ENCODE measurements around the gene MTTP. TPM values are rescaled to one million over a fixed set of nuclear protein-coding genes. Genes with fewer than 3 reads are reported as not detected.

The MTTP gene
- total and polyA plus RNA-seq, 2 experiments from 2014 or later: not detected

DNA sequence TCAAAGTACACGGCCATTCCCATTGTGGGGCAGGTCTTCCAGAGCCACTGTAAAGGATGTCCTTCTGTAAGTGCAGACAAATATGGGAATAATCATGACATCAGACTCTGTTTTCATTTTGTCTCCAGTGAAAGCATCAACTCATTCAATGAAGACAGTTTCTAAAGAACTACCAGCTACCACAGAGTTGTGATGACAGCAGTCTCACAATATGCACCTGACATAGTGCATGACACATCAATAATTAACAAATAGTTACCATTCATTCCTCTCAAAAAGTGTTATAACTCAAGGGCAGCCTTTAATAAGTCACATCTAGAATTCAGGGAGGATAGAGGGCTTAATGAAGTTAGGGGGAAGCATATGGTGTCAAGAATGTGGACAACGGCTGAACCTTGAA lies 20.2 kb downstream of the MTTP start:
- H3K4me1 ChIP-seq (ENCODE audit: insufficient read depth): no peaks in the 10 kb centered on the region
- no peaks in the 10 kb centered on the region for H3K9me3 ChIP-seq (ENCODE audit: low read depth)
- H3K79me2 ChIP-seq (ENCODE audit: insufficient read depth): no peaks in the 10 kb centered on the region
- H3K36me3 ChIP-seq (ENCODE audit: low read depth): no peaks in the 10 kb centered on the region
- no peaks in the 10 kb centered on the region for H3F3A ChIP-seq (ENCODE audit: insufficient read depth)
- DNase-seq: no peak
- H3K27me3 ChIP-seq (replicated peaks; ENCODE audit: insufficient read depth): no peaks in the 10 kb centered on the region
- H2AFZ ChIP-seq: no peak overlapping the region
- in situ Hi-C loops (cut with MboI): no loop called here
- WGBS, 2 experiments (ENCODE audit: low coverage in 1 of 2, low lambda C conversion rate in 2 of 2, missing lambda C conversion rate in 2 of 2): 60 to 69% methylated on average over 2 of the region's 2 CpGs
- no peaks in the 10 kb centered on the region for H3K9me2 ChIP-seq (ENCODE audit: insufficient read depth)
- no peak overlapping the region for H3K4me3 ChIP-seq
- no peak overlapping the region for H3K9ac ChIP-seq
- no peak overlapping the region for H3K27ac ChIP-seq
- H4K20me1 ChIP-seq (ENCODE audit: insufficient read depth): no peaks in the 10 kb centered on the region
- no peak for TF ChIP-seq EZH2phosphoT487 (IDR thresholded peaks at IDR 0.05; ENCODE audit: insufficient read depth, low read depth)
- no peak for TF ChIP-seq EZH2 (IDR thresholded peaks at IDR 0.05; ENCODE audit: insufficient read depth, poor library complexity, severe bottlenecking)
- H3K4me2 ChIP-seq (ENCODE audit: unreplicated experiment): no peak overlapping the region

DNA sequence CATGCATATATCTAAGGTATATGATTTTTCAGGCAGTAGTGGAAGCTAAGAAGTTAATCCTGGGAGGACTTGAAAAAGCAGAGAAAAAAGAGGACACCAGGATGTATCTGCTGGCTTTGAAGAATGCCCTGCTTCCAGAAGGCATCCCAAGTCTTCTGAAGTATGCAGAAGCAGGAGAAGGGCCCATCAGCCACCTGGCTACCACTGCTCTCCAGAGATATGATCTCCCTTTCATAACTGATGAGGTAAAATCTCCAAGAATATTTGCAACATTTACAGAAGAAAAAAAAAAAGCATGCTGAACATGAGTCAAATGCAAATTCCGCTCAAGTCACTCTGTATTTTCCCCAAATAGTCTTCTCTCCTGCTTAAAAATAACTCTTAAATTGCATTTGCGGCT lies 32.1 kb downstream of the MTTP start:
- H3K27ac ChIP-seq: no peak overlapping the region
- no peaks in the 10 kb centered on the region for H3F3A ChIP-seq (ENCODE audit: insufficient read depth)
- no peaks in the 10 kb centered on the region for H4K20me1 ChIP-seq (ENCODE audit: insufficient read depth)
- no peak overlapping the region for H3K9ac ChIP-seq
- no peak overlapping the region for H3K4me3 ChIP-seq
- peaks cover 3% of the 10 kb centered on the region; the same call in 1 of the 2 replicates for H3K9me2 ChIP-seq (ENCODE audit: insufficient read depth)
- H3K4me2 ChIP-seq (ENCODE audit: unreplicated experiment): no peak overlapping the region
- no peaks in the 10 kb centered on the region for H3K79me2 ChIP-seq (ENCODE audit: insufficient read depth)
- H3K27me3 ChIP-seq (replicated peaks; ENCODE audit: insufficient read depth): no peaks in the 10 kb centered on the region; the same call in 1 of the 2 replicates
- WGBS, 2 experiments (ENCODE audit: low coverage in 1 of 2, low lambda C conversion rate in 2 of 2, missing lambda C conversion rate in 2 of 2): 37 to 43% methylated on average over 2 of the region's 2 CpGs
- no peaks in the 10 kb centered on the region for H3K9me3 ChIP-seq (ENCODE audit: low read depth)
- H2AFZ ChIP-seq: no peak overlapping the region
- no peak for DNase-seq
- H3K36me3 ChIP-seq (ENCODE audit: low read depth): no peaks in the 10 kb centered on the region
- TF ChIP-seq EZH2phosphoT487 (IDR thresholded peaks at IDR 0.05; ENCODE audit: insufficient read depth, low read depth) (no peak), EZH2 (IDR thresholded peaks at IDR 0.05; ENCODE audit: insufficient read depth, poor library complexity, severe bottlenecking) (no peak)
- in situ Hi-C loops (cut with MboI): no loop called here
- no peaks in the 10 kb centered on the region for H3K4me1 ChIP-seq (ENCODE audit: insufficient read depth)

DNA sequence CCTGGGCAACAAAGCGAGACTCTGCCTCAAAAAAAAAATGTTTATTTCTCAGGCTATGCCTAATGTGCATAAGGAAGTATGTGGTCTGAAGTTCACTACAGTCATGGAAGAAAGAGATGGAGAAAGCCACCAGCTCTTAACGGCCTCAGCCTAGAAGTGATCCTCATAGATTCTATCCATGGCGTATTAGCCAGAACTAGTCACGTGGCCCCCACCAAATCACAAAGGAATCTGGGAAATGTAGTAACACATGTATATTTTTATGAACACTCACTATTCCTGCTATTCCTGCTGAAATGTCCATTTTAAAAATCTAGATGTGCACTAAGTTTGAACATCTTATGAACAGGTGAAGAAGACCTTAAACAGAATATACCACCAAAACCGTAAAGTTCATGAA lies 33.8 kb downstream of the MTTP start:
- H4K20me1 ChIP-seq (ENCODE audit: insufficient read depth): no peaks in the 10 kb centered on the region
- no peaks in the 10 kb centered on the region for H3K4me1 ChIP-seq (ENCODE audit: insufficient read depth)
- H3K4me2 ChIP-seq (ENCODE audit: unreplicated experiment): no peak overlapping the region
- no peak overlapping the region for H3K4me3 ChIP-seq
- no peaks in the 10 kb centered on the region for H3K79me2 ChIP-seq (ENCODE audit: insufficient read depth)
- in situ Hi-C loops (cut with MboI): no loop called here
- no peaks in the 10 kb centered on the region; the same call in 1 of the 2 replicates for H3K27me3 ChIP-seq (replicated peaks; ENCODE audit: insufficient read depth)
- no peaks in the 10 kb centered on the region for H3K9me3 ChIP-seq (ENCODE audit: low read depth)
- H3K9me2 ChIP-seq (ENCODE audit: insufficient read depth): peaks cover 3% of the 10 kb centered on the region; the same call in 1 of the 2 replicates
- H3K27ac ChIP-seq: no peak overlapping the region
- no peak overlapping the region for H3K9ac ChIP-seq
- no peak overlapping the region for H2AFZ ChIP-seq
- no peak for DNase-seq
- TF ChIP-seq EZH2 (IDR thresholded peaks at IDR 0.05; ENCODE audit: insufficient read depth, poor library complexity, severe bottlenecking): no peak
- TF ChIP-seq EZH2phosphoT487 (IDR thresholded peaks at IDR 0.05; ENCODE audit: insufficient read depth, low read depth): no peak
- H3K36me3 ChIP-seq (ENCODE audit: low read depth): no peaks in the 10 kb centered on the region
- 54 to 61% methylated on average over 5 of the region's 5 CpGs for WGBS, 2 experiments (ENCODE audit: low coverage in 1 of 2, low lambda C conversion rate in 2 of 2, missing lambda C conversion rate in 2 of 2)
- no peaks in the 10 kb centered on the region for H3F3A ChIP-seq (ENCODE audit: insufficient read depth)

DNA sequence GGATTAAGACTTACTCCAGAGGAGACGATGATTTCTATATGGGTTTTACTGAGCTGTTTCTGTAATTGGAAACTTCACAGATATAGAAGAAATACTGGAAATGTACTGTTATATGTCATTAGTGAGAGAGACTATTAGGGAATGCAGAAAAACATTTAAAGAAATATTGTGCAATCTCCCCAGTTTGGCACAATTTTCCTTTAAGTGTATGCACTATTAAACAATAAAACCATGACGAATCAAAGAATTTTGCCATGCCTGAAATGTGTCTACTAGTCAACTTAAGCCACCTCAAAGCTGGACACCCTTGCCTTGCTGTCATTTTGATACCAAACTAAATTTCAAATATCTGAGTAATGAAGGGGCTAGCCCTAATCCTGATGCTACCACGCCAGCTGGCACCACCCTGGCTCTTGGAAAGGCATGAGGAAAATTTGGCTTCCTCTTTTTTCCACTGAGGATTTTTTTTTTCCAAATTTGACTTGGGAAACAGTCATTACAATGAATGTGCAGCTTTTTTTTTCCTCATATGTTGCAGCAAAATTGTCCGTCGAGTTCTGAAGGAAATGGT lies 36.1 kb downstream of the MTTP start:
- peaks cover 3% of the 10 kb centered on the region; the same call in 1 of the 2 replicates for H3K9me2 ChIP-seq (ENCODE audit: insufficient read depth)
- no peaks in the 10 kb centered on the region; the same call in 1 of the 2 replicates for H3K27me3 ChIP-seq (replicated peaks; ENCODE audit: insufficient read depth)
- WGBS, 2 experiments (ENCODE audit: low coverage in 1 of 2, low lambda C conversion rate in 2 of 2, missing lambda C conversion rate in 2 of 2): 20 to 23% methylated on average over 5 of the region's 5 CpGs
- no peaks in the 10 kb centered on the region for H4K20me1 ChIP-seq (ENCODE audit: insufficient read depth)
- no peak for TF ChIP-seq EZH2 (IDR thresholded peaks at IDR 0.05; ENCODE audit: insufficient read depth, poor library complexity, severe bottlenecking)
- TF ChIP-seq EZH2phosphoT487 (IDR thresholded peaks at IDR 0.05; ENCODE audit: insufficient read depth, low read depth): no peak
- no peaks in the 10 kb centered on the region for H3K4me1 ChIP-seq (ENCODE audit: insufficient read depth)
- in situ Hi-C loops (cut with MboI): no loop called here
- no peak overlapping the region for H2AFZ ChIP-seq
- no peak overlapping the region for H3K4me2 ChIP-seq (ENCODE audit: unreplicated experiment)
- DNase-seq: peak; percentile 27
- no peak overlapping the region for H3K27ac ChIP-seq
- H3K9ac ChIP-seq: no peak overlapping the region
- no peak overlapping the region for H3K4me3 ChIP-seq
- no peaks in the 10 kb centered on the region for H3K79me2 ChIP-seq (ENCODE audit: insufficient read depth)
- H3K36me3 ChIP-seq (ENCODE audit: low read depth): no peaks in the 10 kb centered on the region
- H3F3A ChIP-seq (ENCODE audit: insufficient read depth): no peaks in the 10 kb centered on the region
- no peaks in the 10 kb centered on the region for H3K9me3 ChIP-seq (ENCODE audit: low read depth)
